Subcutaneous abdominal adipose tissue (tissue), 5 donors: Measurements from ENCODE around the gene KCNC2.
"Not testable (repeated sequence)": the region's sequence is repeated elsewhere in the genome, so short reads cannot be mapped to it uniquely, and the experiment has no call there.

Experiments
- H3K27ac ChIP-seq: one replicate; pipeline ENCODE4 v1.7.0; 2013; ENCODE audit warnings: low read depth, mild to moderate bottlenecking, inconsistent platforms, low read length, moderate library complexity
- H3K27me3 ChIP-seq, 5 donors: one replicate each; pipeline ENCODE4 v1.7.0; 2013; ENCODE audit warnings: low read length in 5 of 5, inconsistent platforms in 1 of 5; ENCODE audit not compliant: control insufficient read depth in 5 of 5, insufficient read depth in 4 of 5
- H3K36me3 ChIP-seq, 5 donors: one replicate each; pipeline ENCODE4 v1.7.0; 2013; ENCODE audit warnings: low read length in 5 of 5; ENCODE audit not compliant: control insufficient read depth in 5 of 5, insufficient read depth in 5 of 5
- H3K4me1 ChIP-seq, 5 donors: one replicate each; pipeline ENCODE4 v1.7.0; 2013; ENCODE audit warnings: low read length in 5 of 5, mild to moderate bottlenecking in 3 of 5, moderate library complexity in 1 of 5; ENCODE audit not compliant: control insufficient read depth in 5 of 5, insufficient read depth in 5 of 5
- H3K4me3 ChIP-seq, 5 donors: one replicate each; pipeline ENCODE4 v1.7.0; 2013; ENCODE audit warnings: low read length in 5 of 5, low read depth in 1 of 5
- H3K9ac ChIP-seq, 5 donors: one replicate each; pipeline ENCODE4 v1.7.0; 2013; ENCODE audit warnings: low read length in 5 of 5, mild to moderate bottlenecking in 4 of 5, moderate library complexity in 3 of 5
- H3K9me3 ChIP-seq, 5 donors: one replicate each; pipeline ENCODE4 v1.7.0; 2013; ENCODE audit warnings: low read length in 5 of 5; ENCODE audit not compliant: control insufficient read depth in 5 of 5
- donor health status: healthy.
- donor health status: healthy.
- donor health status: healthy.
- donor health status: healthy.
- donor health status: healthy.

KCNC2 gene

GRCh38 chr12:75205558-75205957 lies 4.1 kb downstream of the KCNC2 start:
- Histone ChIP-seq H3K9me3 (peaks cover 0 to 4% (median 3%) of the 10 kb centered on the region in 5 donors), H3K27me3 (peaks cover 19 to 35% (median 27%) of the 10 kb centered on the region in 5 donors), H3K4me1 (peaks cover 0 to 9% (median 0%) of the 10 kb centered on the region in 5 donors), H3K27ac (no peak overlapping the region), H3K9ac (no peak overlapping the region), H3K4me3 (no peak overlapping the region), H3K36me3 (no peaks in the 10 kb centered on the region)

- H3K4me3 ChIP-seq = no peak overlapping the region
- no peaks in the 10 kb centered on the region for H3K9me3 ChIP-seq
- H3K9ac ChIP-seq = no peak overlapping the region
- H3K27ac ChIP-seq = no peak overlapping the region
- no peaks in the 10 kb centered on the region for H3K4me1 ChIP-seq
- H3K36me3 ChIP-seq = no peaks in the 10 kb centered on the region
- no peaks in the 10 kb centered on the region for H3K27me3 ChIP-seq
Observed at GRCh38 chr12:75196865-75197264, 12.8 kb downstream of the KCNC2 start.

- Histone ChIP-seq H3K4me3 (no peak overlapping the region), H3K9me3 (no peaks in the 10 kb centered on the region), H3K4me1 (no peaks in the 10 kb centered on the region), H3K27ac (no peak overlapping the region), H3K27me3 (no peaks in the 10 kb centered on the region), H3K9ac (no peak overlapping the region), H3K36me3 (no peaks in the 10 kb centered on the region)
Observed at GRCh38 chr12:75196408-75196807, 13.2 kb downstream of the KCNC2 start.

GRCh38 chr12:75194250-75194649 lies 15.4 kb downstream of the KCNC2 start:
- Histone ChIP-seq H3K36me3 (no peaks in the 10 kb centered on the region), H3K27me3 (no peaks in the 10 kb centered on the region), H3K4me3 (no peak overlapping the region), H3K4me1 (no peaks in the 10 kb centered on the region), H3K9me3 (no peaks in the 10 kb centered on the region), H3K27ac (no peak overlapping the region), H3K9ac (no peak overlapping the region)

- Histone ChIP-seq H3K4me3 (no peak overlapping the region), H3K36me3 (no peaks in the 10 kb centered on the region), H3K4me1 (no peaks in the 10 kb centered on the region), H3K9ac (no peak overlapping the region), H3K9me3 (no peaks in the 10 kb centered on the region), H3K27ac (no peak overlapping the region), H3K27me3 (no peaks in the 10 kb centered on the region)
Observed at GRCh38 chr12:75192196-75192595, 17.4 kb downstream of the KCNC2 start.

GRCh38 chr12:75190846-75191245 lies 18.8 kb downstream of the KCNC2 start:
- H3K9me3 ChIP-seq = no peaks in the 10 kb centered on the region
- H3K4me1 ChIP-seq = no peaks in the 10 kb centered on the region
- H3K36me3 ChIP-seq = no peaks in the 10 kb centered on the region
- no peak overlapping the region for H3K27ac ChIP-seq
- no peak overlapping the region for H3K9ac ChIP-seq
- no peaks in the 10 kb centered on the region for H3K27me3 ChIP-seq
- H3K4me3 ChIP-seq = no peak overlapping the region

GRCh38 chr12:75185881-75186280 lies 23.8 kb downstream of the KCNC2 start:
- not testable (repeated sequence) for H3K9me3 ChIP-seq, H3K36me3 ChIP-seq, H3K27ac ChIP-seq, H3K4me1 ChIP-seq, H3K4me3 ChIP-seq, H3K27me3 ChIP-seq, H3K9ac ChIP-seq

GRCh38 chr12:75184516-75184915 lies 25.1 kb downstream of the KCNC2 start:
- H3K27ac ChIP-seq = no peak overlapping the region
- H3K9ac ChIP-seq = no peak overlapping the region
- H3K9me3 ChIP-seq = peaks cover 0 to 3% (median 0%) of the 10 kb centered on the region in 5 donors
- no peak overlapping the region for H3K4me3 ChIP-seq
- no peaks in the 10 kb centered on the region for H3K36me3 ChIP-seq
- H3K27me3 ChIP-seq = no peaks in the 10 kb centered on the region
- H3K4me1 ChIP-seq = no peaks in the 10 kb centered on the region

GRCh38 chr12:75183967-75184366 lies 25.7 kb downstream of the KCNC2 start:
- Histone ChIP-seq H3K9me3 (peaks cover 0 to 3% (median 0%) of the 10 kb centered on the region in 5 donors), H3K27ac (no peak overlapping the region), H3K9ac (no peak overlapping the region), H3K27me3 (no peaks in the 10 kb centered on the region), H3K36me3 (no peaks in the 10 kb centered on the region), H3K4me1 (no peaks in the 10 kb centered on the region), H3K4me3 (no peak overlapping the region)

GRCh38 chr12:75177997-75178396 lies 31.6 kb downstream of the KCNC2 start:
- H3K36me3 ChIP-seq = no peaks in the 10 kb centered on the region

GRCh38 chr12:75172611-75173010 lies 37.0 kb downstream of the KCNC2 start:
- Histone ChIP-seq H3K9ac (no peak overlapping the region), H3K36me3 (no peaks in the 10 kb centered on the region), H3K4me1 (no peaks in the 10 kb centered on the region), H3K27me3 (no peaks in the 10 kb centered on the region), H3K4me3 (no peak overlapping the region), H3K27ac (no peak overlapping the region), H3K9me3 (no peaks in the 10 kb centered on the region)

More at GRCh38 chr12:75177997-75178396, 31.6 kb downstream of the KCNC2 start:
- no peak overlapping the region for H3K27ac ChIP-seq
- H3K4me3 ChIP-seq = no peak overlapping the region
- H3K4me1 ChIP-seq = no peaks in the 10 kb centered on the region
- no peaks in the 10 kb centered on the region for H3K9me3 ChIP-seq
- no peaks in the 10 kb centered on the region for H3K27me3 ChIP-seq
- H3K9ac ChIP-seq = no peak overlapping the region
